Measurements from ENCODE around the gene PADI4. TPM values are rescaled to one million over a fixed set of nuclear protein-coding genes. Genes with fewer than 3 reads are reported as not detected.

The PADI4 gene
- total and polyA plus RNA-seq, 4 donors, result 0.32 to 6.1 (median 0.90) TPM

GRCh38 chr1:17350928-17351446 is 43.0 kb downstream of the PADI4 start:
- no peaks in the 10 kb centered on the region for H3K4me1 ChIP-seq (ENCODE audit: control insufficient read depth in 4 of 4, insufficient read depth in 4 of 4, low read length in 3 of 4)
- H3K9ac ChIP-seq (ENCODE audit: low read depth in 1 of 2, low read length in 2 of 2), result no peak overlapping the region
- no peak for TF ChIP-seq HNF4G (IDR thresholded peaks at IDR 0.05)
- no peak for TF ChIP-seq GABPA (IDR thresholded peaks at IDR 0.05 in 1 of 2, conservative IDR thresholded peaks at IDR 0.05 in 1 of 2)
- no peak for TF ChIP-seq SP1 (IDR thresholded peaks at IDR 0.05)
- no peak for TF ChIP-seq JUND (IDR thresholded peaks at IDR 0.05)
- TF ChIP-seq MAX (IDR thresholded peaks at IDR 0.05), result no peak
- no peak for TF ChIP-seq NR2F2 (IDR thresholded peaks at IDR 0.05)
- TF ChIP-seq FOXA1 (IDR thresholded peaks at IDR 0.05), result no peak
- TF ChIP-seq ZBTB33 (IDR thresholded peaks at IDR 0.05), result no peak
- no peak for TF ChIP-seq EGR1 (IDR thresholded peaks at IDR 0.05; ENCODE audit: low read depth in 2 of 2)
- no peak for TF ChIP-seq FOXA2 (IDR thresholded peaks at IDR 0.05)
- TF ChIP-seq YY1 (IDR thresholded peaks at IDR 0.05), result no peak
- WGBS, result 74% methylated on average over 7 of the region's 7 CpGs
- no peak overlapping the region for H3K27ac ChIP-seq (ENCODE audit: low read depth in 1 of 2, low read length in 2 of 2)
- H3K9me3 ChIP-seq (ENCODE audit: control insufficient read depth in 4 of 4, low read length in 3 of 4), result no peaks in the 10 kb centered on the region
- peaks cover 0 to 10% (median 0%) of the 10 kb centered on the region in 4 donors for H3K27me3 ChIP-seq (ENCODE audit: control insufficient read depth in 4 of 4, insufficient read depth in 4 of 4, low read length in 3 of 4)
- no peaks in the 10 kb centered on the region for H3K36me3 ChIP-seq (ENCODE audit: control insufficient read depth in 4 of 4, insufficient read depth in 3 of 4, low read depth in 1 of 4, low read length in 3 of 4)
- no peak for DNase-seq (ENCODE audit: low spot score)
- H3K4me3 ChIP-seq (ENCODE audit: low read depth in 1 of 3, low read length in 3 of 3), result no peak overlapping the region

GRCh38 chr1:17351598-17352324 is 43.8 kb downstream of the PADI4 start:
- Histone ChIP-seq H3K9me3 (ENCODE audit: control insufficient read depth in 4 of 4, low read length in 3 of 4) (no peaks in the 10 kb centered on the region), H3K27ac (ENCODE audit: low read depth in 1 of 2, low read length in 2 of 2) (no peak overlapping the region), H3K27me3 (ENCODE audit: control insufficient read depth in 4 of 4, insufficient read depth in 4 of 4, low read length in 3 of 4) (peaks cover 0 to 10% (median 0%) of the 10 kb centered on the region in 4 donors), H3K4me3 (ENCODE audit: low read depth in 1 of 3, low read length in 3 of 3) (no peak overlapping the region), H3K36me3 (ENCODE audit: control insufficient read depth in 4 of 4, insufficient read depth in 3 of 4, low read depth in 1 of 4, low read length in 3 of 4) (no peaks in the 10 kb centered on the region), H3K9ac (ENCODE audit: low read depth in 1 of 2, low read length in 2 of 2) (no peak overlapping the region), H3K4me1 (ENCODE audit: control insufficient read depth in 4 of 4, insufficient read depth in 4 of 4, low read length in 3 of 4) (no peaks in the 10 kb centered on the region)
- DNase-seq (ENCODE audit: low spot score), result no peak
- WGBS, result 78% methylated on average over 7 of the region's 8 CpGs
- TF ChIP-seq EGR1 (IDR thresholded peaks at IDR 0.05; ENCODE audit: low read depth in 2 of 2) (no peak), YY1 (IDR thresholded peaks at IDR 0.05) (no peak), RXRA (IDR thresholded peaks at IDR 0.05) (no peak), RAD21 (IDR thresholded peaks at IDR 0.05) (no peak), MAX (IDR thresholded peaks at IDR 0.05) (no peak), NR2F2 (IDR thresholded peaks at IDR 0.05) (no peak), FOXA2 (IDR thresholded peaks at IDR 0.05) (no peak)
- TF ChIP-seq, protein P1, sequence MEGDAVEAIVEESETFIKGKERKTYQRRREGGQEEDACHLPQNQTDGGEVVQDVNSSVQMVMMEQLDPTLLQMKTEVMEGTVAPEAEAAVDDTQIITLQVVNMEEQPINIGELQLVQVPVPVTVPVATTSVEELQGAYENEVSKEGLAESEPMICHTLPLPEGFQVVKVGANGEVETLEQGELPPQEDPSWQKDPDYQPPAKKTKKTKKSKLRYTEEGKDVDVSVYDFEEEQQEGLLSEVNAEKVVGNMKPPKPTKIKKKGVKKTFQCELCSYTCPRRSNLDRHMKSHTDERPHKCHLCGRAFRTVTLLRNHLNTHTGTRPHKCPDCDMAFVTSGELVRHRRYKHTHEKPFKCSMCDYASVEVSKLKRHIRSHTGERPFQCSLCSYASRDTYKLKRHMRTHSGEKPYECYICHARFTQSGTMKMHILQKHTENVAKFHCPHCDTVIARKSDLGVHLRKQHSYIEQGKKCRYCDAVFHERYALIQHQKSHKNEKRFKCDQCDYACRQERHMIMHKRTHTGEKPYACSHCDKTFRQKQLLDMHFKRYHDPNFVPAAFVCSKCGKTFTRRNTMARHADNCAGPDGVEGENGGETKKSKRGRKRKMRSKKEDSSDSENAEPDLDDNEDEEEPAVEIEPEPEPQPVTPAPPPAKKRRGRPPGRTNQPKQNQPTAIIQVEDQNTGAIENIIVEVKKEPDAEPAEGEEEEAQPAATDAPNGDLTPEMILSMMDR (IDR thresholded peaks at IDR 0.05; ENCODE audit: low read depth, low read length, missing input control), result no peak
